ENCODE results near the gene EFL1. TPM values are rescaled to one million over a fixed set of nuclear protein-coding genes. Genes with fewer than 3 reads are reported as not detected.

Gene EFL1
- total and polyA plus RNA-seq, 9 of the 15 experiments (the other 6 are each of a cell fraction or from before 2014, with no cell fraction given), result 4.8 to 32.5 (median 16.9) TPM

GRCh38 chr15:82108489-82109078, 153.9 kb downstream of the EFL1 start (continued):
- 0 out of 4 replicates have a peak, but pooled peaks of 1 of the 2 experiments have one; percentile 19 for TF ChIP-seq MNT (conservative IDR thresholded peaks at IDR 0.05)
- TF ChIP-seq ZNF644 (tag; IDR thresholded peaks at IDR 0.05; ENCODE audit: low read depth), result no peak
- peak; percentile 68; the same call in 1 of the 2 replicates for TF ChIP-seq ARID2 (IDR thresholded peaks at IDR 0.05)
- peak; percentile 90 for TF ChIP-seq SMC3 (conservative IDR thresholded peaks at IDR 0.05; ENCODE audit: insufficient read depth, low read depth, low read length)
- TF ChIP-seq TCF7L2 (IDR thresholded peaks at IDR 0.05; ENCODE audit: low read depth, low read length), result no peak

GRCh38 chr15:82106679-82107078, 155.9 kb downstream of the EFL1 start:
- Histone ChIP-seq H4K20me1 (replicated peaks; ENCODE audit: control insufficient read depth, insufficient read depth, low read length) (no peaks in the 10 kb centered on the region), H3K36me3 (ENCODE audit: control insufficient read depth, insufficient read depth, low read length) (no peaks in the 10 kb centered on the region), H3K9ac (ENCODE audit: insufficient read depth in 1 of 2, low read depth in 2 of 2, low read length in 2 of 2) (no peak overlapping the region; a peak in 1 of 4 replicates), H3K4me3 (no peak overlapping the region), H3K79me2 (ENCODE audit: control insufficient read depth, insufficient read depth, low read length) (no peaks in the 10 kb centered on the region), H2AFZ (ENCODE audit: low read depth, low read length) (no peak overlapping the region), H3K9me1 (ENCODE audit: control insufficient read depth, insufficient read depth, low read length) (no peaks in the 10 kb centered on the region), H3K27me3 (ENCODE audit: control insufficient read depth in 2 of 2, insufficient read depth in 2 of 2, low read length in 2 of 2) (peaks cover 14 to 24% of the 10 kb centered on the region in 2 experiments; a peak in 4 of 5 replicates), H3K4me1 (replicated peaks in 1 of 2; ENCODE audit: control insufficient read depth in 2 of 2, insufficient read depth in 2 of 2, low read length in 2 of 2) (peaks cover 6 to 15% of the 10 kb centered on the region in 2 experiments; a peak in 4 of 5 replicates), H3K4me2 (ENCODE audit: insufficient read depth, low read length) (no peak overlapping the region), H3K27ac (ENCODE audit: extremely low read depth, low read depth, low read length) (no peak overlapping the region), H3K9me3 (replicated peaks; ENCODE audit: control insufficient read depth, insufficient read depth, low read depth, low read length) (no peaks in the 10 kb centered on the region)
- no peak for DNase-seq (ENCODE audit: extremely low read depth in 1 of 4, low spot score in 3 of 4)
- intact Hi-C loops (cut with micrococcal nuclease) (loop anchor here (10.0 kb wide), 1 partner anchor 702 kb away; no protein-coding TSS in a partner anchor), in situ Hi-C loops (cut with MboI) (loop anchor here (25.0 kb wide), 1 partner anchor 619 kb away; no protein-coding TSS in a partner anchor)
- ChIA-PET CTCF (ENCODE audit: low intra/inter-chr PET ratio) (no interaction called here), POLR2A (no interaction called here)
- 9% methylated on average over 5 of the region's 5 CpGs for WGBS (ENCODE audit: insufficient coverage, low coverage, missing lambda C conversion rate)
- TF ChIP-seq C11orf30 (IDR thresholded peaks at IDR 0.05; ENCODE audit: low read depth) (no peak), CUX1 (CRISPR knock-in tag; IDR thresholded peaks at IDR 0.05) (no peak), CTBP1 (IDR thresholded peaks at IDR 0.05; ENCODE audit: borderline replicate concordance) (peak; percentile 39; the same call in 1 of the 2 replicates)
- BruUV-seq (replicated peaks), result no TSS peak
- FAIRE-seq, result no peak
- peak; percentile 13; the same call in 1 of the 3 replicates for ATAC-seq

All from K562 (cell line).